Astrocyte (in vitro differentiated cells and primary cell): Measurements from ENCODE around the gene IL16.

ENCODE experiments used
- EZH2 ChIP-seq: IDR thresholded peaks from 2 replicates; pipeline ENCODE4 v1.6.1; 2012; ENCODE audit warnings: mild to moderate bottlenecking, low read length, inconsistent platforms; ENCODE audit not compliant: insufficient read depth
- TF ChIP-seq, protein P1 (sequence below): IDR thresholded peaks from 2 replicates; pipeline ENCODE4 v1.5.1; 2011; ENCODE audit warnings: low read depth, mild to moderate bottlenecking, inconsistent platforms, low read length, moderate library complexity; ENCODE audit not compliant: insufficient read depth

DNA sequence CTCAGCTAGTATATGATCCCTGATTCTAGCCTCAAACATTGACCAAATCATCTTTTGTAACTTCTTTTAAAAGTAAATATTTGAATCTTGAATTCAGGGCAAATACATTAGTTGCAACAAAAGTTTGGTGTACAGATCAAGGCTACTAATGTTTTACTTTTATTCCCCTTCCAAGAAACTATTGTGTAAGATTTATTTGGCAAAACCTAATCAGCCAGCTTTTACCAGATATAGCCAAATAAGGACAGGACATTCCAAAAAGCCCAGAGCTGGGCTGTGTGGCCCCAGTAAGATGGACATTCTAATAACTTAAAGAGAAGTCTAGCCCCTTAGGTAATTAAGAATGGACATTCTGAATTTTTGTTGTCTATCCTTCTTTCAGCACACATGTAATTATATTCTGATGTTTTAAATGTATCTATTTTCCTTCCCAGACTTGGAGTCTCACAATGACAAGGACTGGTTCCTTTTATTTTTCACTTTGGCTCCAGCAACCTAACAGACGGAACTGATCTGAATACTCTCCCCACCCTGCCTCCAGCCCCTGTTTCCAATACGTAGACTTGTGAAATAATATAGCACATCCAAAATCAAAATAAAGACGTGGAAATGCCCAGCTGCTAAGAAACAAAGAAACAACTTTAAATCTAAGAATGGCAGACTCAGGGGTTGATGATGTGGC, 79.2 kb downstream of the IL16 start:
- TF ChIP-seq, protein P1, sequence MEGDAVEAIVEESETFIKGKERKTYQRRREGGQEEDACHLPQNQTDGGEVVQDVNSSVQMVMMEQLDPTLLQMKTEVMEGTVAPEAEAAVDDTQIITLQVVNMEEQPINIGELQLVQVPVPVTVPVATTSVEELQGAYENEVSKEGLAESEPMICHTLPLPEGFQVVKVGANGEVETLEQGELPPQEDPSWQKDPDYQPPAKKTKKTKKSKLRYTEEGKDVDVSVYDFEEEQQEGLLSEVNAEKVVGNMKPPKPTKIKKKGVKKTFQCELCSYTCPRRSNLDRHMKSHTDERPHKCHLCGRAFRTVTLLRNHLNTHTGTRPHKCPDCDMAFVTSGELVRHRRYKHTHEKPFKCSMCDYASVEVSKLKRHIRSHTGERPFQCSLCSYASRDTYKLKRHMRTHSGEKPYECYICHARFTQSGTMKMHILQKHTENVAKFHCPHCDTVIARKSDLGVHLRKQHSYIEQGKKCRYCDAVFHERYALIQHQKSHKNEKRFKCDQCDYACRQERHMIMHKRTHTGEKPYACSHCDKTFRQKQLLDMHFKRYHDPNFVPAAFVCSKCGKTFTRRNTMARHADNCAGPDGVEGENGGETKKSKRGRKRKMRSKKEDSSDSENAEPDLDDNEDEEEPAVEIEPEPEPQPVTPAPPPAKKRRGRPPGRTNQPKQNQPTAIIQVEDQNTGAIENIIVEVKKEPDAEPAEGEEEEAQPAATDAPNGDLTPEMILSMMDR = no peak
- no peak for TF ChIP-seq EZH2
